GM21529 (cell line): ENCODE results near the gene CCL27.

ENCODE experiments used
- ATAC-seq: cut with Tn5 transposase; IDR thresholded peaks from one replicate; pipeline ENCODE4 v1.9.1; 2021; ENCODE audit not compliant: unreplicated experiment

The CCL27 gene

GRCh38 chr9:34628656-34629490 lies 33.6 kb downstream of the CCL27 start, which contains the start of gene ARID3C:
ARID3C (minus strand) TSS chr9:34629066; CDS start chr9:34628014, 1,052 bp downstream.
- ATAC-seq: peak; percentile 60

GRCh38 chr9:34627716-34628655 lies 34.5 kb downstream of the CCL27 start:
- no peak for ATAC-seq

GRCh38 chr9:34625186-34625486 lies 37.3 kb downstream of the CCL27 start:
- no peak for ATAC-seq

GRCh38 chr9:34624475-34625185 lies 37.8 kb downstream of the CCL27 start:
- no peak for ATAC-seq

GRCh38 chr9:34623374-34624235 lies 38.9 kb downstream of the CCL27 start:
- no peak for ATAC-seq

GRCh38 chr9:34620061-34620994 lies 42.1 kb downstream of the CCL27 start, which contains the start of gene DCTN3:
DCTN3 (minus strand) TSS chr9:34620495; CDS start chr9:34620464, 31 bp downstream.
- ATAC-seq: peak; percentile 100

- no peak for ATAC-seq
Observed at GRCh38 chr9:34615132-34615531, 47.3 kb downstream of the CCL27 start.

GRCh38 chr9:34612788-34613390 lies 49.6 kb downstream of the CCL27 start:
- ATAC-seq: peak; percentile 38
